ENCODE results near the gene GGA3. TPM values are rescaled to one million over a fixed set of nuclear protein-coding genes. Genes with fewer than 3 reads are reported as not detected.
A peak's percentile ranks its signal among the peaks of the same experiment; 100 is the strongest.
"Not testable (repeated sequence)": the region's sequence is repeated elsewhere in the genome, so short reads cannot be mapped to it uniquely, and the experiment has no call there.

The GGA3 gene
- total RNA-seq, 2 experiments from 2014 or later: 84.6 to 90.2 TPM

DNA sequence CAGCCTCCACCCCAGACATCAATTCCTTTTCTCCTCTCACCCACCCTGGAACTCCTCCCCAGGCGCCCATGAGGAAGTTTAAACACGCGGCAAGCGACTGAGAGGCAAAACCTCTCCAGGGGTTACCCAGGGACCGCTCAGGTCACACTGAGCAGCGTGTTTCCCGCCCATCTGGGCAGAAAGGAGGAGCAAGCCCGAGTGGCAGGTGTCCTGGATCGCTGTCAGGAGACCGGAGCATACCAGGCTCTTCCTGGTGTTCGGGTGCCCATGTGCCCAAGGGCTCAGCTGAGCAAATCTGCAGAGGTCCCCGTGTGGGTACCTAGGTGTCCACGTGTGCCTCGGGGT lies 27.3 kb upstream of the GGA3 start:
- H3K36me3 Mint-ChIP-seq: peaks cover 13% of the 10 kb centered on the region
- no peaks in the 10 kb centered on the region for H3K27me3 Mint-ChIP-seq
- DNase-seq: peak; percentile 77
- peak overlapping the region; percentile 100 for H3K27ac Mint-ChIP-seq
- peak; percentile 13 for ATAC-seq
- H3K9me3 Mint-ChIP-seq (ENCODE audit: low read depth): no peaks in the 10 kb centered on the region
- CTCF ChIA-PET: interaction anchor here (0.6 to 4.2 kb wide), 23 partner anchors 8 to 465 kb away, joined by 3 to 86 read pairs (median 5); partner anchors contain the start of genes GRB2, MIF4GD, MRPS7 and NUP85
- H3K4me3 Mint-ChIP-seq: peak overlapping the region; percentile 97
- peaks cover 24% of the 10 kb centered on the region for H3K4me1 Mint-ChIP-seq

- Mint-ChIP-seq H3K27me3 (no peaks in the 10 kb centered on the region), H3K4me3 (peak overlapping the region; percentile 97), H3K9me3 (ENCODE audit: low read depth) (no peaks in the 10 kb centered on the region), H3K36me3 (peaks cover 17% of the 10 kb centered on the region), H3K4me1 (peaks cover 24% of the 10 kb centered on the region), H3K27ac (peak overlapping the region; percentile 100)
- ATAC-seq: no peak
- DNase-seq: no peak
- CTCF ChIA-PET: interaction anchor here (1.1 to 4.2 kb wide), 9 partner anchors 7 to 174 kb away, joined by 3 to 86 read pairs (median 7); partner anchors contain the start of genes MIF4GD and MRPS7
Measured at GRCh38 chr17:75288359-75288758, 27.0 kb upstream of the GGA3 start.

DNA sequence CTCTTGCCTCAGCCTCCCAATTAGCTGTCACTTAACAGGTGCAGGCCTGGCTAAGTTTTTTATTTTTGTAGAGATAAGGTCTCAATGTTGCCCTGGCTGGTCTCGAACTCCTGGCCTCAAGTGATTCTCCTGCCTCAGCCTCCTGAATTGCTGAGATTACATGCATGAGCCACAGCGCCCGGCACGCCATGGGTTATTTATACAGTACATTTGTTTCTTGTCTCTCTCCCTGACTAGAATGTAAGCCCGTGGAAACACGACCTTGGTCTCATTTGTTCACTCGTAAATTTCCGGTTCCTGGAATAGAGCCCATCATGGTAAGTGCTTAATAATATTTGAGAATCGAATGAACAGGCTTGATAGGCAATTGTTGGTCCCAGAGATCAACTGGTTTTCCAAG lies 25.8 kb upstream of the GGA3 start:
- ATAC-seq (no peak), DNase-seq (no peak)
- Mint-ChIP-seq H3K27ac (peak overlapping the region; percentile 36), H3K36me3 (peaks cover 19% of the 10 kb centered on the region), H3K27me3 (no peaks in the 10 kb centered on the region), H3K4me3 (no peak overlapping the region), H3K9me3 (ENCODE audit: low read depth) (no peaks in the 10 kb centered on the region), H3K4me1 (peaks cover 24% of the 10 kb centered on the region)
- CTCF ChIA-PET: interaction anchor here (1.0 kb wide), 1 partner anchor 12 kb away, joined by 3 read pairs; no protein-coding TSS in a partner anchor

DNA sequence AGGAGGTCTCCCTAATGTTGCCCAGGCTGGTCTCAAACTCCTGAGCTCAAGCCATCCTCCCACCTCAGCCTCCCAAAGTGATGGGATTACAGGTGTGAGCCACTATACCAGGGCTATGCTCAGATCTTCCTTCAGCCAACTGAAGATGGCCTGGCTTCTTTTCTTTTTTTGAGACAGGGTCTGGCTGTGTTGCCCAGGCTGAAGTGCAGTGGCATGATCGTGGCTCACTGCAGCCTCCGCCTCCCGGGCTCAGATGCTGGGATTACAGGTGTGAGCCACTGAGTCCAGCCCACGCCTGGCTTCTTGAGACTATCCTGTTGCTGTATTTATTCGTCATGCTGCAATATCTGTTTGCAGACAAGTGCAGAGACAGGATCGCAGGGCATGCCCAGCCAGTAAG lies 23.7 kb upstream of the GGA3 start:
- H3K27me3 Mint-ChIP-seq: no peaks in the 10 kb centered on the region
- no peaks in the 10 kb centered on the region for H3K9me3 Mint-ChIP-seq (ENCODE audit: low read depth)
- DNase-seq (no peak), ATAC-seq (no peak)
- peaks cover 28% of the 10 kb centered on the region for H3K36me3 Mint-ChIP-seq
- CTCF ChIA-PET: interaction anchor here (0.7 to 1.1 kb wide), 5 partner anchors 14 to 97 kb away, joined by 3 to 4 read pairs (median 3); partner anchors contain the start of gene MIF4GD
- peaks cover 16% of the 10 kb centered on the region for H3K4me1 Mint-ChIP-seq
- H3K27ac Mint-ChIP-seq: no peak overlapping the region
- H3K4me3 Mint-ChIP-seq: no peak overlapping the region

GRCh38 chr17:75280189-75280588 lies 18.8 kb upstream of the GGA3 start:
- H3K27me3 Mint-ChIP-seq; H3K4me3 Mint-ChIP-seq; DNase-seq; H3K27ac Mint-ChIP-seq; H3K4me1 Mint-ChIP-seq; ATAC-seq; H3K9me3 Mint-ChIP-seq (ENCODE audit: low read depth): not testable (repeated sequence)
- H3K36me3 Mint-ChIP-seq: peaks cover 25% of the 10 kb centered on the region
- CTCF ChIA-PET: interaction anchor here (2.2 to 3.2 kb wide), 2 partner anchors 9 to 42 kb away, joined by 9 to 13 read pairs; partner anchors contain the start of gene MIF4GD

DNA sequence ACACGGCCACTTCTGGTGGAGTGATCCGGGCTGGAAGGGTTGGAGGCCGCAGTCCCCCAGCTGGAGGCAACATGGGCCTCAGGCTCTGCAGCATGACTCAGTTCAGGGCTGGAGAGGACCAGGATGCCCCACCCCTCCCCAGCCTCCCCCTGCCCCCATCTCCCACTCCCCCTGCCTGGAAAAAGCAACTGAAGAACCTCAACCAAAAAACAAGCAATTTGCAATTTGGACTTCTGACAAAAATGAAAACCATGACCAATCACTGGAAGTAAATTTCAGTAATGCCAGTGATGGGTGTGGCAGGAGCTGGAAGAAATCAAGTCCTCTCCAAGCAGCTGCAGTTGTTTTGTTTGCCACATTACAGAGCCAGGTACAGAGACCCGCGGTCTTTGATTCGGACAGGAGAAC lies 16.3 kb upstream of the GGA3 start:
- ATAC-seq: no peak
- Mint-ChIP-seq H3K4me1 (peaks cover 15% of the 10 kb centered on the region), H3K27me3 (no peaks in the 10 kb centered on the region), H3K36me3 (peaks cover 24% of the 10 kb centered on the region), H3K9me3 (ENCODE audit: low read depth) (no peaks in the 10 kb centered on the region), H3K27ac (no peak overlapping the region), H3K4me3 (no peak overlapping the region)
- CTCF ChIA-PET: no interaction called here
- DNase-seq: no peak

DNA sequence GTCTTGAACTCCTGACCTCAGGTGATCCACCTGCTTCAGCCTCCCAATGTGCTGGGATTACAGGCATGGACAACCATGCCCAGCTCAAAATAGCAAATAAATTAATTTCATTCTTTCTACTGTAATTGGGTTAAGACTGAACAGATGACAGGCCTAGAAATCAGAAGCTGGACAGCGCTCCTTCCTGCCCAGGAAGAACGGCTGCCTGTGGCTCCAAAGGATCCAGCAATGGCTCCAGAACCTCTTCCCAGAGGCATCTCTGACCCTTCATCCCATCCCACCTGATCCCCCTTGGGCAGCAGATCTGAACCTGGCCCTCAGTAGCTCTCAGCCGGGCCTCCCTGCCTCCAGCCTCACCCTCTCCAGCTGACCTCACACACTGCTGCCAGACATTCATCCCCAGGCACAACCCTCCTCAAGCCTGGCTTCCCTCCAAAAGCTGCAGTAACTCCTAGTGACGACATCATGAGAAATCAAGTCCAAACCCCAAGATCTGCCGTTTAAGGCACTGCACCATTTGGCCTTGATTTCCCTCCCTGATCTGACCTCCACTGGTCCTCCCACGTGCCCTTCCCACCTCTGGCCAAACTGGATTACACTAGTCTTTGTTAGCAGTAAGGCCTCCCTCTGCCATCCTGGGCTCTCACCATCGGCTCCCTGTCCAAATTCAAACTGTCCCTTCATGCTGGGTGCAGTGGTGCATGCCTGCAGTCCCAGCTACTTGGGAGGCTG lies 12.7 kb upstream of the GGA3 start:
- Mint-ChIP-seq H3K9me3 (ENCODE audit: low read depth) (no peaks in the 10 kb centered on the region), H3K4me3 (no peak overlapping the region), H3K27me3 (no peaks in the 10 kb centered on the region), H3K4me1 (peaks cover 30% of the 10 kb centered on the region), H3K36me3 (peaks cover 18% of the 10 kb centered on the region), H3K27ac (peak overlapping the region; percentile 4)
- CTCF ChIA-PET: interaction anchor here (0.9 to 5.8 kb wide), 4 partner anchors 14 to 138 kb away, joined by 3 to 86 read pairs (median 4); partner anchors contain the start of gene SLC25A19
- no peak for ATAC-seq
- no peak for DNase-seq

- no peaks in the 10 kb centered on the region for H3K27me3 Mint-ChIP-seq
- H3K36me3 Mint-ChIP-seq: peaks cover 16% of the 10 kb centered on the region
- DNase-seq (no peak), ATAC-seq (no peak)
- H3K9me3 Mint-ChIP-seq (ENCODE audit: low read depth): no peaks in the 10 kb centered on the region
- peak overlapping the region; percentile 86 for H3K27ac Mint-ChIP-seq
- peaks cover 36% of the 10 kb centered on the region for H3K4me1 Mint-ChIP-seq
- CTCF ChIA-PET: interaction anchor here (4.7 to 5.8 kb wide), 3 partner anchors 12 to 140 kb away, joined by 36 to 95 read pairs (median 86); partner anchors contain the start of genes GGA3, MRPS7 and SLC25A19
- H3K4me3 Mint-ChIP-seq: peak overlapping the region; percentile 86
Measured at GRCh38 chr17:75272848-75273184, 11.4 kb upstream of the GGA3 start.

GRCh38 chr17:75271955-75272847 lies 10.8 kb upstream of the GGA3 start:
- Mint-ChIP-seq H3K9me3 (ENCODE audit: low read depth) (no peaks in the 10 kb centered on the region), H3K27ac (peak overlapping the region; percentile 86), H3K27me3 (no peaks in the 10 kb centered on the region), H3K4me1 (peaks cover 37% of the 10 kb centered on the region), H3K36me3 (peaks cover 15% of the 10 kb centered on the region), H3K4me3 (peak overlapping the region; percentile 86)
- CTCF ChIA-PET: interaction anchor here (0.9 to 5.8 kb wide), 19 partner anchors 10 to 260 kb away, joined by 3 to 95 read pairs (median 12); partner anchors contain the start of genes GGA3, GRB2, MRPL58 and MRPS7
- ATAC-seq: no peak
- DNase-seq: peak; percentile 47

GRCh38 chr17:75271233-75271954 lies 10.0 kb upstream of the GGA3 start:
- no peaks in the 10 kb centered on the region for H3K27me3 Mint-ChIP-seq
- CTCF ChIA-PET: interaction anchor here (0.6 to 5.8 kb wide), 44 partner anchors 8 to 362 kb away, joined by 3 to 95 read pairs (median 4); partner anchors contain the start of genes GGA3, GRB2, MRPL58 and MRPS7

GRCh38 chr17:75270966-75271232 lies 9.5 kb upstream of the GGA3 start, which contains the start of gene MIF4GD:
TSS of gene MIF4GD (minus strand) at chr17:75271231. CDS start at chr17:75270195, 1,036 bp downstream.
- ATAC-seq (peak; percentile 31), DNase-seq (no peak)
- Mint-ChIP-seq H3K9me3 (ENCODE audit: low read depth) (no peaks in the 10 kb centered on the region), H3K27me3 (no peaks in the 10 kb centered on the region), H3K4me1 (peaks cover 37% of the 10 kb centered on the region), H3K4me3 (peak within 1 kb of the TSS; percentile 86), H3K27ac (peak within 1 kb of the TSS; percentile 87), H3K36me3 (peaks cover 17% of the 10 kb centered on the region)
- CTCF ChIA-PET: interaction anchor here (0.6 to 5.8 kb wide), 44 partner anchors 8 to 362 kb away, joined by 3 to 95 read pairs (median 4); partner anchors contain the start of genes GGA3, GRB2, MRPL58 and MRPS7

More at GRCh38 chr17:75271233-75271954, 10.0 kb upstream of the GGA3 start:
- Mint-ChIP-seq H3K36me3 (peaks cover 17% of the 10 kb centered on the region), H3K27ac (peak overlapping the region; percentile 86), H3K9me3 (ENCODE audit: low read depth) (no peaks in the 10 kb centered on the region), H3K4me1 (peaks cover 37% of the 10 kb centered on the region), H3K4me3 (peak overlapping the region; percentile 86)
- DNase-seq (peak; percentile 90), ATAC-seq (peak; percentile 87)

DNA sequence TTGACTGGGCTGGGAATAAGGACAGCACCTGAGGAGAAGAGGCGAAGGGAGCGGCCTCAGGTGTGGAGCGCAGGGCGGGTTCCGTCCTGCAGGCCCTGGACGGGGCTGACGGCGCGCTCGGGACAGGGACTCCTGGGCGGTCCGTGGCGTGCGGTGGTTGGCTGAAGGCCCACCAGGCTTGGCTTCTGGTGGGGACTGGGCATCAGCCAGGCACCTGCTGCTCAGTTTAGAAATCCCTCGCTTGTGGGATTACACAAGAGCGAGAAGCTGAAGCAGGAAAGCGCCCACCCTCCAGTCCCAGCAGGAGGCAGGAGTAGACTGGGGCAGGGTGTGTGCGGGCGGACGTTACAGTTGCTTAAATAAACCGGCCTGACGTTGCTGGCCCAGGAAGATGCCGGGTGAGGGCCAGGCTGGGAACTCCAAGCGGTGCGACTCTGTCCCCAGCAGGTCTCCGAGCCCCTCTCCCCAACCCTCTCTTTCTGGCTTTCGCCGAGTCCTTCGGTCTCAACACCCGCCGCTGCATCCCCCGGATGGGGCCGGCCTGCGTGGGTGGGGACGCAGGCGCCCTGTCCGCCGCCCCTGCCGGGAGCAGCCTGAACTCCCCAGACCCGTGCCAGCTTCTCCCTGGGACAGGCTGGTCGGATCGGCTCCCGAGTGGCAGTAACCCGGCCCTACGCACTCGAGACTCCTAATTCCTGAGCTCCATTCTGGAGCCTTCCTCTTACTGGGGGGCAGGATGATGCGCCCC lies 9.0 kb upstream of the GGA3 start:
- DNase-seq: peak; percentile 75
- ATAC-seq: peak; percentile 59
- H3K4me3 Mint-ChIP-seq: peak overlapping the region; percentile 84
- CTCF ChIA-PET: interaction anchor here (0.5 to 5.8 kb wide), 49 partner anchors 9 to 363 kb away, joined by 3 to 95 read pairs (median 4); partner anchors contain the start of genes GGA3, GRB2, MRPL58 and MRPS7
- H3K36me3 Mint-ChIP-seq: peaks cover 17% of the 10 kb centered on the region
- H3K27ac Mint-ChIP-seq: peak overlapping the region; percentile 87
- H3K4me1 Mint-ChIP-seq: peaks cover 37% of the 10 kb centered on the region
- H3K27me3 Mint-ChIP-seq: no peaks in the 10 kb centered on the region
- H3K9me3 Mint-ChIP-seq (ENCODE audit: low read depth): no peaks in the 10 kb centered on the region
